GM18517 (cell line): ENCODE measurements around the gene DTX4.
"Not testable (repeated sequence)": the region's sequence is repeated elsewhere in the genome, so short reads cannot be mapped to it uniquely, and the experiment has no call there.

ENCODE experiments used
- ATAC-seq: cut with Tn5 transposase; IDR thresholded peaks from one replicate; pipeline ENCODE4 v1.9.1; 2021; ENCODE audit warnings: mild to moderate bottlenecking, moderate library complexity; ENCODE audit not compliant: unreplicated experiment

The DTX4 gene

DNA sequence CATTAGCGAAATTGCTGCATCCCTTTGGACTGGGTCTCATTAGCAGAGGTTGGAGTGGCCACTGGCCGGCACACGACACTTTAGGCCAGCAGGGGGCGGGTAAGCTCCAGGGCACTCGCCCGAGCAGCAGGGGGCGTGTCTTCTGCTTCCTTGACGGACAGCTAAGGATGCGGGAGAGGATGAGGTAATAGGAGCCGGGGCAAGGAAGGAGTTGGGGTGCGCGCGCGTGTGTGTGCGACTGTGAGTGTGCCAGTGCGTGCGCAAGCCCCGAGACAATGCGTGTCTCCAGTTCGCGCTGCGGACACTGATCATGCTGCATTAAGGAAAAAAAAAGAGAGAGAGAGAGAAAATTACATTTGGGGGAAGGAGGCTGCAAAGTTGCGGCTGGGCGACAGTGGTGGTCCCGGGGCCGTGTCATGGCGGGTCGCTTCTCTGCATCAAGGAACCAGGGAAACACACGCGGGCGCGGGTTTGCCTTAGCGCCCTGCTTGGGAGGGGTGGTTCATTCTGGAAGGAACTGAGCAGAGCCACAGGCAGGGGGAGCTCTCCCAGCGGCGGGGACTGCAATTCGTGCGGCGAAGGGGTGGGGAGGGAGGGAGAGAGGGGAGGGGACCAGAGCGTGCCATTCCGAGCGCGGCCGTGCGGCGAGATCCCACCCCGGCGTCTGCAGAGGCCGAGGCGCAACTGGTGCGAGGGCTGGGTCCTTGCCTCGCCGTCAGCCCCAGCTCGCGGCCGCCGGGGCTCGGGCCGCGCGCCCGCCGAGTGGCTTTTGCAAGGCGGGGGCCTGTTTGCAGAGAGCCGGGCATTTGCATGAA is at the start of gene DTX4:
Gene DTX4, plus strand, starts transcription at position 625 of the 815 bp plus-strand sequence. CDS start 464 bp downstream, outside the sequence.
- peak; percentile 73 for ATAC-seq

DNA sequence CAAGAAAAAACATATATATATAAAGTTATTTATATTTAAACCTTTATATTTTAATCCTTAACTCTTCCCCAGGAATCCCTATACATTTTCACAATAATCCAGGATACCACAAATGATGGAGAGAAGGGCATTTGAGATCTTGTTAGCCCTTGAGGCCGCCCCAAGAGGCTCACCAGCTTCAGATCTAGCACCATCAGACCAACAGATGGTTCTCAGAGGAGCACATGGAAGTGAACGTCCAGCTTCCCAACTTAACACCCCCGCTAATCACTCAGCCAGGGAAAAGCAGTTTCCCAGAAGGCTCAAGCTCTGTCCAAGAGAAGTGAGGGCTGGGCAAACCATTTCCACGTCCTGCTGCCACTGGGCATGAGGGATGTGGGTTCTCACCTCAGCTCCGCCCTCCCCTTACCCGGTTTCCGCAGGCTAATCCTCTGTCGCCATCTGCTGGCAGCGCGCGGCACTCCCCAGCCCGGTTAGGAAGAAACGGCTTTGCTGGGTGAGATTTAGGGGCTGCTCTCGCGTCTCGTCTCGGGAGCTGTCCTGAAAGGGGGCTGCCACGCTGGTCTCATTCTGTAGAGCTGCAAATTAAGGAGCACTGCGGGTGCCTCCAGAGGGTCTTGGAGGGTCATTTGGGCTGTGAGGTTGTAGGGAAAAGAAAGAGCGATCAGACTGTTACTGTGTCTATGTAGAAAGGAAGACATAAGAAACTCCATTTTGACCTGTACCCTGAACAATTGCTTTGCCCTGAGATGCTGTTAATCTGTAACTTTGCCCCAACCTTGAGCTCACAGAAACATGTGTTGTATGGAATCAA is 36.1 kb upstream of the DTX4 start:
- ATAC-seq: peak; percentile 92

DNA sequence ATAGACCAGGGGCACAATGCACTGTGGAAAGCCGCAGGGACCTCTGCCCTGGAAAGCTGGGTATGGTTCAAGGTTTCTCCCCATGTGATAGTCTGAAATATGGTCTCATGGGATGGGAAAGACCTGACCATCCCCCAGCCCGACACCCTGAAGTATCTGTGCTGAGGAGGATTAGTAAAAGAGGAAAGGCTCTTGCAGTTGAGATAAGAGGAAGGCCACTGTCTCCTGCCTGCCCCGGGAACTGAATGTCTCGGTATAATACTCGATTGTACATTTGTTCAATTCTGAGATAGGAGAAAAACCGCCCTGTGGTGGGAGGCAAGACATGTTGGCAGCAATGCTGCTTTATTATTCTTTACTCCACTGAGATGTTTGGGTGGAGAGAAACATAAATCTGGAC is 35.4 kb upstream of the DTX4 start:
- ATAC-seq: not testable (repeated sequence)

DNA sequence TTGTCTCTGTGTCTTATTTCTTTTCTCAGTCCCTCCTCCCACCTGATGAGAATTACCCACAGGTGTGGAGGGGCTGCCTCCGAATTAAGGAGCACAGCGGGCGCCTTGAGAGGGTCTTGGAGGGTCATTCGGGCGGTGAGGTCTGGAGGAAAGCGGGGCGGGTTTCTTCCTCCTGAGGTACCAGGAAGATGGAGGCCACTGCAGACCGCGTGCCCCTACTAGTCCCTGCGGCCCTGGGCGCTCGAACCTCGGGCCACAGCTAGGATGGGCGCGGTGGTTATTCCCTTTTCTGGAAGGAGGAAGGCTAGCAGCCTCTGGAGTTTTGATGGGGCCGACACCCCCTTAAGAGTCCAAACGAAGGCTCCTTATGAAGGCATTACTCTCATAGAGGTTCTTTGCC is 34.7 kb upstream of the DTX4 start:
- ATAC-seq: no peak

DNA sequence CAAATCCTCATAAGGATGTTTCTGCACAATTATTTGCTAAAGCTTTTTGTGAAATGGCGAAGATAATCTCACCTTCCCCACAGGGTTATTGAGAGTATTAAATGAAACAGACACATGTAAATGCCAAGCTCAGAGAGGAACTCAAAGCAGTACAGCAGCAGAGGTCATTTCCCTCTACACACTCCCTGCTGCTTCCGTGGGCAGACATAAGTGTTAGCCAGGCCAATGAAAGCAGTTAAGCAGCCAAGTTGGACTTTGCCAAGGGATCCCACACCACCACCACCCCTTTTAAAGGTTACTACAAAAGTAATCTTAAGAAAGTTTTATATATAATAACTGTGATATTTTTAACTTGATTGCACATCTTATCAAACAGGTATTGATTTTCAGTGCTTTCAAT is 33.3 kb upstream of the DTX4 start:
- no peak for ATAC-seq

DNA sequence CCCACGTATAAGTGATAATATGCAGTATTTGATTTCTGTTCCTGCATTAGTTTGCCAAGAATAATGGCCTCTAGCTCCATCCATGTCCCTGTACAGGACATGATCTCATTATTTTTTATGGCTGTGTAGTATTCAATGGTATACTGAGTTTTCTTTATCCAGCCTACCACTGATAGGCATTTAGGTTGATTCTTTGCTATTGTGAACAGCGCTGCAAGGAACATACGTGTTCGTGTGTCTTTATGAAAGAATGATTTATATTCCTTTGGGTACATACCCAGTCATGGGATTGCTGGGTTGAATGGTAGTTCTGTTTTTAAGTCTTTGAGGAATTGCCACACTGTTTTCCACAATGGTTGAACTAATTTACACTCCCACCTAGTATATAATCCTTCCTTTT is 30.7 kb upstream of the DTX4 start:
- ATAC-seq: no peak

DNA sequence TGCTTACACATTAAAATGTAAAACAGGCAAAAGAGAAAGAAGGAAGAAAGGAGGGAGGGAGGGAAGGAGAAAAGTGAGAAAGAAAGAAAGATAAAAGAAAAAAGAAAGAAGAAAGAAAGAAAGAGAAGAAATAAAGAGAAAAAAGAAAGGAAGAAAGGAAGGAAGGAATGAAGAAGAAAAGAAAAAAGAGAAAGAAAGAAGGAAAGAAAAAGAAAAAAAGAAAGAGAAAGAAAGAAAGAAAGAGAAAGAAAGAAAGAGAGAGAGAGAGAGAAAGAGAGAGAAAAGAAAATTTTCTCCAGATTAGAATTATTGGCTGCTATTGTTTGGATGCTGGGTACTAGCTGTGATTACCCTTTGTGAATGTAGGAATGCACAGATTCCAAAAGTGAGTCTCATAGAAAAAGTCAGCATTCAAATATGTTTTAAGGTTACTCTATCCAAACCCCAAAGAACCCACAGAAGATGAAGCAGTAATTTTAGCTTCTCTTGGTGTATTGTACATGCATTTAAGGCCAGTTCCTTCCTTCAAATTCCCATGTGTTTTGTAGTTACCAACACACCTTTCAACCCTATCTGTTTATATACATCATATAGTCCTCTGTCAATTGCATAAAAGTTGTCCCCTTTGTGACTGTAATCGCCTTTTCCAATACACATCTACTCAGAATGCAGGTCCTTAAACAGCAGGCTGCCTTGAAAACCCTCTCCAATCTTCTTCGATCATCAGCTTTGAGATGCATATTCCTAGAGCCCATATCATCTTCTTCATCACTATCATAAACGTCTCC is 30.1 kb upstream of the DTX4 start:
- no peak for ATAC-seq

DNA sequence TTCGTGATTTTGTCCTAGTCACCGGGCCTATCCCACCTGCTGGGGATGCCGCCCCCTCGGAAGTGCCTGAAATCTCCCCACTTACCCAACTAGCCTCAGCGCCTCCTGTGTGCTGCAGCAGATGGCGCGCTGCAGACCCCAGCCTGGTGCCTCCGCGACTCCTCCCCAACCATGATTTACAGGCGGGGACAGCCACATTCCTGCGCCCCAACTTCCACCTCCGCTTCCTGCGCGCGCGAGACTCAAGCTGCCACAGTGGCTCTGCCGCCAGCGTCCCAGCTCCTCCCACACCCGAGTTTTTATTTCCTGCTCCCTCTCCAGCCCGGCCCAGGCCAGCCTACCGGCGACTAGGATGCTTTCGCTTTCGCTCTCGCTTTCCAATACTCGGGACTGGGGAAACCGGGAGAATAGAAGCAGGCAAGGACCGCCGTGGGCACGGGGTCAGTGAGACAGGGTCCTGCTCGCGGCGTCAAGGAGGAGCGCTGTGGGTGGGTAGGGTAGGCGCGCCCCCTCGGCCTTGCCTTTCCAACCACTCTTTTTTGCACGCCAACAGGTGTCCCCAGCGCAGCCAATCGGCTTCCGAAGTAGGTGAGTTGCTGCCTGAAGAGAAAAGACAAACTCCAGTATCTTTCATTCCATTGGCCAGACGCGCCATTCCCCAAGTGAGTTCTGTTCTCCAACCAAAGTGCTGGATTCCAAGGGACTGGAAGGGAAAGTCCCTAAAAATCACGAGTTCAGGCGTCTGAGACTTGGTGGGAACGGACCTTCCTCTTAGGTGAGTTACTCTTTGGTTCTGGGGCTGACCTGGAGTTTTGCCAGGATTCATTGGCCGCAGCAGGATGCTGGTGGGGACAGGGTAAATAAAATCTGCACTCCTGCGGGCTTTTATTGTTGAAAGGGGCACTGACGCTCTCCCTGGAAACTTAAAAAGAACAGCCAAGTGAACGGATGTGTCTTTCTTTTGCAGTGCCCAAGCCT is 29.1 kb upstream of the DTX4 start, which contains the start of gene FAM111A:
Gene FAM111A, plus strand, starts transcription at position 327 of the 978 bp plus-strand sequence. CDS start 6,017 bp downstream, outside the sequence.
- peak; percentile 76 for ATAC-seq

DNA sequence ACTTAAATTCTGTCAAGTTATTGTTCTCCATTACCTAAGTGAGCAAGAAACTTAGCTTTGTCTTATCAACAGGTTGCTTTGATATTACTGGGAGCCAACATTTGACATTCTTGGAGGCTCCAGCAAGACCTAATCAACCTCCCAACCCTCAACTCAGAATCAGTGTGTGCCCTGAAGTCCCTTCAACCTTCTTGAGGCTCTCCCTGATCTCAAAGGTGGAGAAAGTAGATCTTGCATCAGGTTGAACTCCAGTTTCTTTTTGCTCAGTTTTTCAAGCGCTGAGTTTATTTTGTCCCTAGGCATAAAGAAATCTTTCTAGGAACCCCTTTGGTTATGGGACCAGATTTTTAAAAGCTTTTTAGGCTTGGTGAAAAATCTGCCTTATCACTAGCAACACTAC is 27.8 kb upstream of the DTX4 start:
- ATAC-seq: no peak

DNA sequence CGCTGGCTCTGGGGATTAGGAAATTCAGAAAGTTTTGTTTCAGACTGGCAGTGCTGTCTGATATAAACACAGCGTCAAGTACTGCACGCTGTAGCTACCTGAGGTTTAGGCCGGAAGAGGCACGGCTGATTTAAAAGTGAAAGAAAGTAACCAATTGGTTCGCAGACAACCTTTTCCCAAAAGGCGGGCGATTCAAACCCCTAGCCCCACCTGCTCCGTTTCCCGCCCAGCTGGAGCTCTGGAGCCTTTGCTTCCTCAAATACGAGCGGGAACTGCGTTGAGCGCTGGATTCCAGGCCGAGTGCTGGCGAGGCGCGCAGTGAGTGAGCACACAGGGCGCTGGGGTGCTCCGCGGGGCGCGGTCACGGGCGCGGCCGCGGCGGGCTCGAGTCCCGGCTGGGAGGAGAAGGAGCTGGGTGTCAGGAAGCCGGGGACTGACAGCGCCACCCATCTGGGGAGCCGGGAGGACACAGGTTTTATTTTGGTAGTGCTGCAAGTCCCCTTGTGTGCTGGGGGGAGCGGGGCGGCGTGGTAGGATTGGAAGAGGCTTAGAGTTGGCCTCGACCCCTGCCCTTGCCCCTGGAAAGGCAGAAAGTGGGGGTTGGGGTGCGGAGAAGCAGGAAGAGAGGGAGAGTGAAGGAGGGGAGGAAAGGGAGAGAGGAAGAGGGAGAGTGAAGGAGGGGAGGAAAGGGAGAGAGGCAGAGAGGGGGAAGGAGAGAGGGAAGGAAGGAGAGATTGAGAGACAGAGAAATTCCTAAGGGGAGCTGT is 27.2 kb upstream of the DTX4 start:
- ATAC-seq: peak; percentile 69

DNA sequence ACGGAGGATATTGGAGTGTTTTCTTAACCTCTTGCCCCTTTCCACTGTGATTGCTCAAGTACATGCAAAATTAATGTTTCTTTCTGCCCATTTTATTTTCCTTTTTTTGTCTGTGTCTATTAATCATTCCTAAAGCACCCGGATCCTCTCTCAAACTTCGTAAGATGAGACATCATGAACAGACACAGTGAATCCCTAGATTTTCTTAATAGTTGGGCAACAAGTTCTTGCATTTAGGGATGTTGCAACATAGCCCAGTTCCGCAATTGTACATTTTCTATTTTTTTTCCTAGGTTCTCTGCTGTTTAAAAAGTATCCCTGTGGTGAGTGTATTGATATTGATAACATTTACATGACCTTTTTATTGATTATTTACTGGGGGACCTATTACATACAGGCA is 26.4 kb upstream of the DTX4 start:
- ATAC-seq: no peak

DNA sequence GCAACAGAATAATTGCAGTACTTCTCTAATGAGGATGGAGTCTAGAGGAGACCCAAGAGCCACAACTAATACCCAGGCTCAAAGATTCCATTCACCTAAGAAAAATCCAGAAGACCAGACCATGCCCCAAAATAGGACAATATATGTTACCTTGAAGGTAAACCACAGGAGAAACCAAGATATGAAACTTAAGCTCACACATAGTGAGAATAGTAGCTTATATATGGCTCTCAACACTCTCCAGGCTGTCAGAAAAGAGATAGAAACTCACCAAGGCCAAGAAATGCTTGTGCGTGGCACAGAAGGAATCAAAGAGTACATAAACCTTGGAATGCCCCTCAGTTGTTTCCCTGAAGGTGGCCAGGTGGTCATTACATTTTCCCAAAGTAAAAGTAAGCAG is 20.2 kb upstream of the DTX4 start:
- no peak for ATAC-seq

DNA sequence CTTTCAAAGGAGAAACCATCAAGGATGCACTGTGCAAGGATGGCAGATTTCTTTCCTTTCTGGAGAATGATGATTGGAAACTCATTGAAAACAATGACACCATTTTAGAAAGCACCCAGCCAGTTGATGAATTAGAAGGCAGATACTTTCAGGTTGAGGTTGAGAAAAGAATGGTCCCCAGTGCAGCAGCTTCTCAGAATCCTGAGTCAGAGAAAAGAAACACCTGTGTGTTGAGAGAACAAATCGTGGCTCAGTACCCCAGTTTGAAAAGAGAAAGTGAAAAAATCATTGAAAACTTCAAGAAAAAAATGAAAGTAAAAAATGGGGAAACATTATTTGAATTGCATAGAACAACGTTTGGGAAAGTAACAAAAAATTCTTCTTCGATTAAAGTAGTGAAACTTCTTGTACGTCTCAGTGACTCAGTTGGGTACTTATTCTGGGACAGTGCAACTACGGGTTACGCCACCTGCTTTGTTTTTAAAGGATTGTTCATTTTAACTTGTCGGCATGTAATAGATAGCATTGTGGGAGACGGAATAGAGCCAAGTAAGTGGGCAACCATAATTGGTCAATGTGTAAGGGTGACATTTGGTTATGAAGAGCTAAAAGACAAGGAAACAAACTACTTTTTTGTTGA is 19.5 kb upstream of the DTX4 start:
- peak; percentile 80 for ATAC-seq

DNA sequence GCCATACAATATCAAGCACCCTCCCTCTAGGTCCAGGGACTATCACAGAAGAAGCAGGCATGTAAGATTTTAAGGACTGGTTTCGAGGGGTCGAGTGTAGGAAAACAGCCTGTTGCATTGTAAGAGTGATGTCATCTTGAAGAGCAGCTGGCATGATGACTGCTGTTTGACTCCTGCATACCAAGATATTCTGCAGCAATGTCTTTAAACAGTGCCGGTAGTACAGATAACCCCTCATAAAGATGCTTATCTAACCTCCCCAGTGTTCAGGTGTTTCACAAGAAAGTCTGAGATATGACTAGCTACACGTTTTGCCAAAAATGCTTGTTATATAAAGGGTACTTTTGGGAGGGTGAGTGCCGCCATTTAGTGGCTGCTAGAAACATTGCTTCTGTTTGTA is 17.3 kb upstream of the DTX4 start:
- ATAC-seq: no peak

DNA sequence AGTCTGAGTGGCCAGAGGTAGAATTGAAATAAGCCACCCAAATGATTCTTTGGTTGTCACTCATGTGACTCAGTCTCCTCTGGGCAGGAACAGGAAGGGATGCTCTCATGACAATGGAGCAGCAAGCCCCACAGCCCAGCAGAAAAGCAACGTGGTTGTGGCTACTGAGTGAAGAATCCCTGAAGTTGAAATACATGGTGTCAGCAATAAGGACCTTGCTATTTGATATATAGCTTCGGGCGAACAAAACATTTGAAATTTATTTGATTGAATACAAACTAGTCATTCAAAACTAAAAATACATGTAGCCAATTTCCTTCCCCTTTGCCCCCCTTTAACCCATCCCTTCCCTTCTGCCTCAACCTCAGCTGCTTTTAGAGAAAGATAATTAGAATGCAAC is 14.5 kb upstream of the DTX4 start:
- no peak for ATAC-seq

DNA sequence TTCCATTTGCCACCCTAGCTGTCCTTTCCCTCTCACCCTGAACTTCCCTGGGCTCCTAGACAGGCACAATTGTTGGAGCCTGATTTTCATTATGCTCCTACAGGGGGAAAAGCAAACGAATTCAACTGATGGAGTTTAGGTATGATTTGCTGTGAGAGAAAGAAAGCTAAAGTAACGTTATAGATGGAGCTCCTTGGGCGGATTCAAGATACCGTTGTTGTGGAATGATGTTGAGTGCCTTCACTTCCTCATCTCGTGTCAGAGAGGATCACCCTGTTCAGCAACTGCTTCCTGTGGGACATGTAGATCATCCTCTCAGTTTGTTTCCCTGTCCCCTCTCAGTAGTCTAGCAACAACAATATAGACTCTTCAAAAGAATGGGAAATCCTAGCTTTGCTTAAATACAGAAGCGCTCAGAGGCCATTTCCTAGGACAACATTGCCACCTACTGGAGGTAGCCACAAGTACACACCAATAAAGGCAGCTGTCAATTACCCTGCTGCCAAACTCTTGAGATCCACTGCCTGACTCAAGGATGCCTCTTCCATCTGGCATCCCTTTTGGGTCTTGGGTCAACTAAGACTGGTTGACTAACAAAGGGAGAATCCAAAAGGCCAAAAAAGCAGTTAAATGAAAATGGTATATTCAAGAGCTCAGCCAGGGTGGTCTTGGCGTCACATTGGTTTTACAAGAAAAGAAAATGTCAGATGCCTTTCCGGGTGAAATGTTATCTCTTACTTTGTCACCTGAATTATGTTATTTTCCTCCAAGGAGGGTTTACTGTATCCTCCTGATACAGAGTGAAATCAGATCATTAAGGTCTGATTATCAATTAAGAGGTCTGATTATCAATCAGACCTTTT is 13.5 kb upstream of the DTX4 start:
- ATAC-seq: peak; percentile 95

DNA sequence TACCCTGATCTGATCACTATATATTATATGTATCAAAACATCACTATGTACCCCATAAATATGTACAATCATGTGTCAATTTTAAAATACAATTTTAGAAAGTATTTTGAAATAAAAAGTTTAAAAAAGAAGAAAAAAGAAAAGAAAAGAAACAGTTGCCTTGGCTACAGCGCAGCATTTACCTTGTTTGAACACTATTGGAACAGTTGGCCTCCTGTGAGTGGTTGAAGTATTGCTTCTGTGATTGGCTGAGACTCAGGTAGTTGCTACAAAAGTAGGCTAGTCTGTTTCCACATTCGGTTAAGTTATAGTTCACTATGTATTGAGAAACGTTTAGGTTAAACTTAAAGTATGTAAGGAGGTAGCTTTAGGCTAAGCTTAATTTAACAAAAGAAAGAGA is 7.9 kb upstream of the DTX4 start:
- no peak for ATAC-seq
